ENCODE data around the gene KCNE2.
"Not testable (repeated sequence)": the region's sequence is repeated elsewhere in the genome, so short reads cannot be mapped to it uniquely, and the experiment has no call there.

The KCNE2 gene

DNA sequence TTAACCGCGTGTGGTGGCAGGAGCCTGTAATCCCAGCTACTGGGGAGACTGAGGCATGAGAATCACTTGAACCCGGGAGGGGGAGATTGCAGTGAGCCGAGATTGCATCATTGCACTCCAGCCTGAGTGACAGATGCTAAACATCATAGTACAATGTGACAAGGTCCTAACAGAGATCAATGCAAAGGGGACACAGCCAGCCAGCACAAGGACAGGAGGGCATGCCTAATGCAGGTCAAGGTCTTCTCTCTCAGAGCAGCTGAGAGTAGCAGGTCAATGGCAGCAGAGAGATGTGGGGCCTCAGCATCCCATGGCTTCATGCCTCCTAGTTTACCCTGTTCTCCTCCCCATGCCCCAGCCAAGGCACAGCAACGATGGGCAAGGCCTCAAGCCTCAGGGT is 8.5 kb downstream of the KCNE2 start (continued):
- TF ChIP-seq, protein P1, sequence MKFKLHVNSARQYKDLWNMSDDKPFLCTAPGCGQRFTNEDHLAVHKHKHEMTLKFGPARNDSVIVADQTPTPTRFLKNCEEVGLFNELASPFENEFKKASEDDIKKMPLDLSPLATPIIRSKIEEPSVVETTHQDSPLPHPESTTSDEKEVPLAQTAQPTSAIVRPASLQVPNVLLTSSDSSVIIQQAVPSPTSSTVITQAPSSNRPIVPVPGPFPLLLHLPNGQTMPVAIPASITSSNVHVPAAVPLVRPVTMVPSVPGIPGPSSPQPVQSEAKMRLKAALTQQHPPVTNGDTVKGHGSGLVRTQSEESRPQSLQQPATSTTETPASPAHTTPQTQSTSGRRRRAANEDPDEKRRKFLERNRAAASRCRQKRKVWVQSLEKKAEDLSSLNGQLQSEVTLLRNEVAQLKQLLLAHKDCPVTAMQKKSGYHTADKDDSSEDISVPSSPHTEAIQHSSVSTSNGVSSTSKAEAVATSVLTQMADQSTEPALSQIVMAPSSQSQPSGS (tag by site-specific recombination; IDR thresholded peaks at IDR 0.05; ENCODE audit: low read depth): no peak
- no peak for TF ChIP-seq ZNF391 (tag by site-specific recombination; IDR thresholded peaks at IDR 0.05; ENCODE audit: borderline replicate concordance, low read depth)
- no peak for TF ChIP-seq ZFP69B (tag by site-specific recombination; IDR thresholded peaks at IDR 0.05)
- no peak for TF ChIP-seq ZNF211 (tag by site-specific recombination; IDR thresholded peaks at IDR 0.05; ENCODE audit: low read depth)
- no peak for TF ChIP-seq ZNF707 (tag by site-specific recombination; IDR thresholded peaks at IDR 0.05)
- TF ChIP-seq ZNF473 (tag by site-specific recombination; IDR thresholded peaks at IDR 0.05): no peak
- no peak for TF ChIP-seq SP2 (tag by site-specific recombination; IDR thresholded peaks at IDR 0.05)
- no peak for TF ChIP-seq INSM2 (tag by site-specific recombination; IDR thresholded peaks at IDR 0.05)
- TF ChIP-seq TRIM28 (IDR thresholded peaks at IDR 0.05; ENCODE audit: borderline replicate concordance, low read length): no peak
- TF ChIP-seq ZNF664 (tag by site-specific recombination; IDR thresholded peaks at IDR 0.05): no peak
- no peak for TF ChIP-seq PRDM1 (tag by site-specific recombination; IDR thresholded peaks at IDR 0.05)
- TF ChIP-seq ZNF362 (tag by site-specific recombination; IDR thresholded peaks at IDR 0.05): no peak

- H3K36me3 ChIP-seq (ENCODE audit: control insufficient read depth in 2 of 2, insufficient read depth in 1 of 2, low read length in 2 of 2); POLR2A ChIA-PET: not testable (repeated sequence)
- CTCF ChIA-PET: interaction anchor here (2.1 kb wide), 1 partner anchor 12 kb away, joined by 12 read pairs; no protein-coding TSS in a partner anchor
Measured at GRCh38 chr21:34374462-34374861, 10.7 kb downstream of the KCNE2 start.

GRCh38 chr21:34374940-34375618 is 11.3 kb downstream of the KCNE2 start, which contains the start of gene SMIM11:
Gene SMIM11, plus strand, starts transcription at chr21:34375507. Its CDS starts 3,998 bp downstream, at chr21:34379505.
- H3K27ac ChIP-seq (ENCODE audit: extremely low read depth, low read depth, low read length); H3K4me3 ChIP-seq (ENCODE audit: low read depth, low read length); H3K4me1 ChIP-seq (ENCODE audit: control insufficient read depth, insufficient read depth, low read length); CTCF ChIA-PET; POLR2A ChIA-PET; H3K9me3 ChIP-seq (ENCODE audit: control insufficient read depth, insufficient read depth, low read depth, low read length); H3K36me3 ChIP-seq (ENCODE audit: control insufficient read depth in 2 of 2, insufficient read depth in 1 of 2, low read length in 2 of 2): not testable (repeated sequence)

More at GRCh38 chr21:34374462-34374861, 10.7 kb downstream of the KCNE2 start:
- H3K4me3 ChIP-seq (ENCODE audit: low read depth, low read length); H3K9me3 ChIP-seq (ENCODE audit: control insufficient read depth, insufficient read depth, low read depth, low read length); H3K4me1 ChIP-seq (ENCODE audit: control insufficient read depth, insufficient read depth, low read length); H3K27ac ChIP-seq (ENCODE audit: extremely low read depth, low read depth, low read length): not testable (repeated sequence)

- POLR2A ChIA-PET; H3K9me3 ChIP-seq (ENCODE audit: control insufficient read depth, insufficient read depth, low read depth, low read length); CTCF ChIA-PET; H3K27ac ChIP-seq (ENCODE audit: extremely low read depth, low read depth, low read length); H3K4me3 ChIP-seq (ENCODE audit: low read depth, low read length); H3K36me3 ChIP-seq (ENCODE audit: control insufficient read depth in 2 of 2, insufficient read depth in 1 of 2, low read length in 2 of 2); H3K4me1 ChIP-seq (ENCODE audit: control insufficient read depth, insufficient read depth, low read length): not testable (repeated sequence)
Measured at GRCh38 chr21:34375619-34375972, 11.8 kb downstream of the KCNE2 start.

DNA sequence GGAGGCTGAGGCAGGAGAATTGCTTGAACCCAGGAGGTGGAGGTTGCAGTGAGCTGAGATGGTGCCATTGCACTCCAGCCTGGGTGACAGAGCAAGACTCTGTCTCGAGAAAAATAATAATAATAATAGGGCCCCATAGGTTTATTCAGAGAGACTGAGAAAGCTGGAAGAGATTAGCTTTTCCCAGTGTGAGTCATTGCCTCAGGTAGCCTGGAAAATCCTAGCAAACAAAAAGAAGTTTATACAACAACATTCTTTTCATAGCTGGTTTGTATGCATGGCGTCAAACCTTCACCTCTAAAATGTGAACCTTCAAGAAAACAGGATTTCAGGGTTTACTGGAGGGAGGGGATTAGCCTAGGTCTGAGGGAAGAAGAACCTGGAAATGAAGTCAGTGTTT is 19.3 kb downstream of the KCNE2 start:
- POLR2A ChIA-PET; H3K4me1 ChIP-seq (ENCODE audit: control insufficient read depth, insufficient read depth, low read length); CTCF ChIA-PET: not testable (repeated sequence)

GRCh38 chr21:34383724-34384415 is 20.1 kb downstream of the KCNE2 start:
- H3K4me1 ChIP-seq (ENCODE audit: control insufficient read depth, insufficient read depth, low read length); CTCF ChIA-PET; H3K9me3 ChIP-seq (ENCODE audit: control insufficient read depth, insufficient read depth, low read depth, low read length); H3K36me3 ChIP-seq (ENCODE audit: control insufficient read depth in 2 of 2, insufficient read depth in 1 of 2, low read length in 2 of 2); H3K4me3 ChIP-seq (ENCODE audit: low read depth, low read length); POLR2A ChIA-PET; H3K27ac ChIP-seq (ENCODE audit: extremely low read depth, low read depth, low read length): not testable (repeated sequence)

More for the DNA sequence above, 19.3 kb downstream of the KCNE2 start:
- not testable (repeated sequence) for H3K9me3 ChIP-seq (ENCODE audit: control insufficient read depth, insufficient read depth, low read depth, low read length); H3K27ac ChIP-seq (ENCODE audit: extremely low read depth, low read depth, low read length); H3K36me3 ChIP-seq (ENCODE audit: control insufficient read depth in 2 of 2, insufficient read depth in 1 of 2, low read length in 2 of 2); H3K4me3 ChIP-seq (ENCODE audit: low read depth, low read length)

GRCh38 chr21:34400522-34400921 is 36.7 kb downstream of the KCNE2 start:
- H3K27ac ChIP-seq (ENCODE audit: extremely low read depth, low read depth, low read length); H3K4me3 ChIP-seq (ENCODE audit: low read depth, low read length); H3K4me1 ChIP-seq (ENCODE audit: control insufficient read depth, insufficient read depth, low read length); H3K36me3 ChIP-seq (ENCODE audit: control insufficient read depth in 2 of 2, insufficient read depth in 1 of 2, low read length in 2 of 2); CTCF ChIA-PET; H3K9me3 ChIP-seq (ENCODE audit: control insufficient read depth, insufficient read depth, low read depth, low read length); POLR2A ChIA-PET: not testable (repeated sequence)

Measured in HEK293 (cell line).